IMR-90 (cell line): ENCODE measurements around the gene CYGB. TPM values are rescaled to one million over a fixed set of nuclear protein-coding genes. Genes with fewer than 3 reads are reported as not detected.

ENCODE experiments used
- ATAC-seq: fragments of 200-7000 bp; cut with Tn5 transposase; 2 replicates; pipeline ENCODE4 v1.9.1; 2020; ENCODE audit warnings: low read depth, mild to moderate bottlenecking, moderate library complexity
- BruUV-seq: library from RNA; stranded (reverse); fragments of 400-500 nt; replicated peaks from 2 replicates; lab custom pipeline; 2021; lab: Mats Ljungman, UMichigan
- CTCF ChIA-PET: fragments of 300-600 bp; formaldehyde crosslinking; extraction: SDS; loops from one replicate; lab custom pipeline; 2021; ENCODE audit warnings: antibody characterized with exemption; lab: Yijun Ruan, JAX
- POLR2A ChIA-PET: fragments of 300-600 bp; sonication (Branson Sonifier 250); formaldehyde crosslinking; loops from one replicate; lab custom pipeline; 2022; ENCODE audit warnings: antibody characterized with exemption; ENCODE audit not compliant: unreplicated experiment; lab: Charles Lee
- DNase-seq: peaks from one replicate; pipeline ENCODE4 v3.0.0; 2013
- H2AFZ ChIP-seq: replicated peaks from 2 replicates; pipeline ENCODE3; 2013; ENCODE audit warnings: low read length, mild to moderate bottlenecking; ENCODE audit not compliant: poor library complexity
- H2AK5ac ChIP-seq: 2 replicates; pipeline ENCODE4 v1.6.1; 2013; ENCODE audit warnings: low read depth, low read length, inconsistent platforms
- H2AK9ac ChIP-seq: replicated peaks from 2 replicates; pipeline ENCODE3; 2013; ENCODE audit warnings: mild to moderate bottlenecking, low read depth, low read length, moderate library complexity; ENCODE audit not compliant: poor library complexity
- H2BK120ac ChIP-seq: 2 replicates; pipeline ENCODE4 v1.6.1; 2013; ENCODE audit warnings: low read depth, low read length, inconsistent platforms
- H2BK15ac ChIP-seq: 3 replicates; pipeline ENCODE4 v1.6.1; 2013; ENCODE audit warnings: low read depth, low read length, inconsistent platforms
- H2BK20ac ChIP-seq: 2 replicates; pipeline ENCODE4 v1.6.1; 2013; ENCODE audit warnings: low read depth, mild to moderate bottlenecking, inconsistent platforms, low read length, moderate library complexity
- H2BK5ac ChIP-seq: 2 replicates; pipeline ENCODE4 v1.6.1; 2013; ENCODE audit warnings: mild to moderate bottlenecking, low read depth, low read length, inconsistent platforms; ENCODE audit not compliant: poor library complexity, severe bottlenecking
- H3K14ac ChIP-seq: replicated peaks from 2 replicates; pipeline ENCODE4 v1.6.1; 2013; ENCODE audit warnings: low read depth, low read length, inconsistent platforms
- H3K18ac ChIP-seq: 2 replicates; pipeline ENCODE4 v1.6.1; 2013; ENCODE audit warnings: low read depth, low read length, control low read depth
- H3K23ac ChIP-seq: 2 replicates; pipeline ENCODE4 v1.6.1; 2013; ENCODE audit warnings: low read depth, low read length, inconsistent platforms
- H3K27ac ChIP-seq: 2 replicates; pipeline ENCODE4 v1.5.1; 2013; ENCODE audit warnings: mild to moderate bottlenecking, control low read depth, low read length; ENCODE audit not compliant: insufficient read depth
- H3K27me3 ChIP-seq: 2 replicates; pipeline ENCODE4 v1.6.1; 2013; ENCODE audit warnings: low read length; ENCODE audit not compliant: control insufficient read depth, insufficient read depth
- H3K36me3 ChIP-seq: 2 replicates; pipeline ENCODE4 v1.6.1; 2013; ENCODE audit warnings: low read length, mixed read lengths; ENCODE audit not compliant: control insufficient read depth, insufficient read depth
- H3K4ac ChIP-seq: 2 replicates; pipeline ENCODE4 v1.6.1; 2013; ENCODE audit warnings: low read depth, low read length, inconsistent platforms
- H3K4me1 ChIP-seq: 2 replicates; pipeline ENCODE4 v1.6.1; 2013; ENCODE audit warnings: low read length, mixed read lengths; ENCODE audit not compliant: control insufficient read depth, insufficient read depth
- H3K4me2 ChIP-seq: 2 replicates; pipeline ENCODE4 v1.6.1; 2013; ENCODE audit warnings: low read depth, mild to moderate bottlenecking, control low read depth, low read length, moderate library complexity
- H3K4me3 ChIP-seq: 2 replicates; pipeline ENCODE4 v1.5.1; 2013; ENCODE audit warnings: low read depth, mild to moderate bottlenecking, control low read depth, low read length, moderate library complexity; ENCODE audit not compliant: insufficient read depth
- H3K56ac ChIP-seq: 2 replicates; pipeline ENCODE4 v1.6.1; 2013; ENCODE audit warnings: low read length, inconsistent platforms; ENCODE audit not compliant: insufficient read depth; ENCODE audit errors: extremely low read depth
- H3K79me1 ChIP-seq, 2 experiments: 2 replicates each; pipeline ENCODE4 v1.6.1; 2013; ENCODE audit warnings: low read length in 2 of 2, inconsistent platforms in 1 of 2, low read depth in 1 of 2
- H3K9ac ChIP-seq: 2 replicates; pipeline ENCODE4 v1.6.1; 2013; ENCODE audit warnings: low read depth, low read length, control low read depth
- H3K9me1 ChIP-seq: 2 replicates; pipeline ENCODE4 v1.6.1; 2013; ENCODE audit warnings: low read length, inconsistent platforms; ENCODE audit not compliant: insufficient read depth
- H3K9me3 ChIP-seq: 2 replicates; pipeline ENCODE4 v1.6.1; 2013; ENCODE audit warnings: low read length; ENCODE audit not compliant: control insufficient read depth, insufficient read depth
- H4K20me1 ChIP-seq: 2 replicates; pipeline ENCODE4 v1.6.1; 2013; ENCODE audit warnings: low read length, inconsistent platforms; ENCODE audit not compliant: insufficient read depth
- H4K5ac ChIP-seq: 2 replicates; pipeline ENCODE4 v1.6.1; 2013; ENCODE audit warnings: mild to moderate bottlenecking, low read depth, low read length, control low read depth
- H4K8ac ChIP-seq, 2 experiments: 2 replicates each; pipeline ENCODE4 v1.6.1; 2013; ENCODE audit warnings: low read depth in 2 of 2, low read length in 2 of 2, control low read depth in 1 of 2, inconsistent platforms in 1 of 2
- H4K91ac ChIP-seq: 2 replicates; pipeline ENCODE4 v1.6.1; 2013; ENCODE audit warnings: low read depth, low read length, inconsistent platforms; ENCODE audit not compliant: insufficient read depth
- CEBPB ChIP-seq: IDR thresholded peaks from 2 replicates; pipeline ENCODE4 v1.6.1; 2012; ENCODE audit warnings: low read depth, low read length, improper control_type of control experiment
- CHD1 ChIP-seq: IDR thresholded peaks from 2 replicates; pipeline ENCODE4 v1.6.1; 2012; ENCODE audit warnings: low read depth, low read length, improper control_type of control experiment
- CTCF ChIP-seq: conservative IDR thresholded peaks from 2 replicates; pipeline ENCODE4 v1.5.1; 2012; ENCODE audit warnings: mild to moderate bottlenecking, low read depth, low read length, improper control_type of control experiment
- ELK1 ChIP-seq: fragments of 150-350 bp; IDR thresholded peaks from 2 replicates; pipeline ENCODE4 v1.6.1; 2016; ENCODE audit warnings: low read depth, mild to moderate bottlenecking, low read length, moderate library complexity, borderline replicate concordance
- FOS ChIP-seq: fragments of 150-350 bp; IDR thresholded peaks from 2 replicates; pipeline ENCODE4 v1.6.1; 2016; ENCODE audit warnings: low read depth, low read length
- MAFK ChIP-seq: IDR thresholded peaks from 2 replicates; pipeline ENCODE4 v1.6.1; 2012; ENCODE audit warnings: low read depth, low read length, improper control_type of control experiment
- MAZ ChIP-seq: IDR thresholded peaks from 2 replicates; pipeline ENCODE4 v1.6.1; 2012; ENCODE audit warnings: low read depth, mild to moderate bottlenecking, low read length, improper control_type of control experiment, moderate library complexity, borderline replicate concordance
- MXI1 ChIP-seq: IDR thresholded peaks from 2 replicates; pipeline ENCODE4 v1.6.1; 2012; ENCODE audit warnings: low read depth, mild to moderate bottlenecking, low read length, moderate library complexity, borderline replicate concordance
- NFE2L2 ChIP-seq: fragments of 150-350 bp; IDR thresholded peaks from 2 replicates; pipeline ENCODE4 v1.6.1; 2016; ENCODE audit warnings: low read depth, mild to moderate bottlenecking, low read length
- POLR2A ChIP-seq: IDR thresholded peaks from 2 replicates; pipeline ENCODE4 v1.6.1; 2012; ENCODE audit warnings: mild to moderate bottlenecking, low read depth, low read length
- RAD21 ChIP-seq: IDR thresholded peaks from 2 replicates; pipeline ENCODE4 v1.6.1; 2012; ENCODE audit warnings: low read length, improper control_type of control experiment
- RFX5 ChIP-seq: IDR thresholded peaks from 2 replicates; pipeline ENCODE4 v1.8.0; 2012; ENCODE audit warnings: low read depth, mild to moderate bottlenecking, low read length, moderate library complexity
- SMC3 ChIP-seq: fragments of 150-350 bp; IDR thresholded peaks from 2 replicates; pipeline ENCODE4 v1.6.1; 2016; ENCODE audit warnings: low read depth, mild to moderate bottlenecking, antibody characterized with exemption, low read length, moderate library complexity
- USF2 ChIP-seq: fragments of 150-350 bp; IDR thresholded peaks from 2 replicates; pipeline ENCODE4 v1.6.1; 2017; ENCODE audit warnings: mild to moderate bottlenecking, antibody characterized with exemption, low read length, low read depth
- WGBS, 2 experiments: methylation state at CpG; one replicate each; pipeline versions ENCODE4 v1.1.5 to v1.1.7; 2013; ENCODE audit warnings: missing lambda C conversion rate in 2 of 2; ENCODE audit not compliant: insufficient read length in 1 of 2; ENCODE audit errors: extremely low coverage in 2 of 2; 5-methylcytosine and 5-hydroxymethylcytosine counted together
- dilution Hi-C: fragments of 300-500 bp; cut with HindIII; formaldehyde crosslinking; loops from one replicate; pipeline ENCODE4 v1.14.3; 2018; ENCODE audit warnings: low sequenced_read_pairs; ENCODE audit not compliant: unreplicated experiment
- in situ Hi-C: fragments of 300-500 bp; cut with MboI; formaldehyde crosslinking; loops from 3 replicates; pipeline ENCODE4 v1.14.3; 2019; ENCODE audit warnings: low sequenced_read_pairs, inconsistent platforms, mixed read lengths
- intact Hi-C: fragments of 100-400 bp; cut with micrococcal nuclease; formaldehyde crosslinking; loops from 2 replicates; pipeline ENCODE4 v1.10.0; 2022
- polyA plus RNA-seq, 3 experiments: library from polyadenylated mRNA; depleted of rRNA; stranded (reverse); fragments of >200 nt; gene quantifications; 2 replicates each; pipeline ENCODE4 v1.2.3, GENCODE V29; 2012; ENCODE audit warnings: low replicate concordance in 1 of 3
- total RNA-seq: library from RNA; depleted of rRNA; stranded (reverse); fragments of >200 nt; gene quantifications from 2 replicates; pipeline ENCODE4 v1.2.3, GENCODE V29; 2012

Gene CYGB
- total and polyA plus RNA-seq, 2 of the 4 experiments (the other 2 are of a cell fraction): 1.3 to 2.9 TPM

GRCh38 chr17:76575570-76575969 lies 38.1 kb upstream of the CYGB start:
- Histone ChIP-seq H3K4me3 (no peak overlapping the region), H3K27ac (no peak overlapping the region), H3K36me3 (no peaks in the 10 kb centered on the region), H3K79me1 (no peaks in the 10 kb centered on the region), H2BK20ac (no peak overlapping the region), H4K20me1 (no peaks in the 10 kb centered on the region), H3K27me3 (no peaks in the 10 kb centered on the region), H3K18ac (no peak overlapping the region), H3K9me3 (peaks cover 5% of the 10 kb centered on the region), H3K4me2 (no peak overlapping the region), H2AK5ac (no peak overlapping the region), H4K5ac (no peak overlapping the region), H3K23ac (no peak overlapping the region), H2BK120ac (no peak overlapping the region), H4K91ac (no peak overlapping the region), H3K9ac (no peak overlapping the region), H4K8ac (no peak overlapping the region), H3K4me1 (no peaks in the 10 kb centered on the region), H3K4ac (no peak overlapping the region), H3K9me1 (peaks cover 3% of the 10 kb centered on the region; the same call in 1 of the 2 replicates), H2BK5ac (no peak overlapping the region), H2AFZ (no peak overlapping the region), H3K56ac (no peak overlapping the region), H2AK9ac (no peak overlapping the region), H3K14ac (no peak overlapping the region), H2BK15ac (no peak overlapping the region)
- BruUV-seq: no TSS peak
- no peak for DNase-seq
- dilution Hi-C loops: no loop called here
- in situ Hi-C loops: no loop called here
- intact Hi-C loops: no loop called here
- no peak for ATAC-seq
- POLR2A ChIA-PET: no interaction called here
- CTCF ChIA-PET: no interaction called here
- TF ChIP-seq MAFK (no peak), POLR2A (no peak), MAZ (no peak), RAD21 (no peak), MXI1 (no peak), NFE2L2 (no peak), ELK1 (no peak), USF2 (no peak), CEBPB (no peak), RFX5 (no peak), FOS (no peak), CHD1 (no peak), SMC3 (no peak), CTCF (no peak)
- WGBS, 2 experiments: 94% methylated on average over 3 of the region's 5 CpGs; no CpG with 5 or more reads in 1 of the 2 experiments
